Activated CD4-positive, CD25-positive, alpha-beta regulatory T cell treated with anti-CD3 and anti-CD28 coated beads, Interleukin-2, amount 50 U/mL, for 16 hours (primary cell): Measurements from ENCODE around the gene CRTAC1.

Experiments used
- DNase-seq: peaks from one replicate; pipeline ENCODE4 v3.0.0-alpha.2; 2020; ENCODE audit warnings: low read depth, low spot score

CRTAC1 gene

DNA sequence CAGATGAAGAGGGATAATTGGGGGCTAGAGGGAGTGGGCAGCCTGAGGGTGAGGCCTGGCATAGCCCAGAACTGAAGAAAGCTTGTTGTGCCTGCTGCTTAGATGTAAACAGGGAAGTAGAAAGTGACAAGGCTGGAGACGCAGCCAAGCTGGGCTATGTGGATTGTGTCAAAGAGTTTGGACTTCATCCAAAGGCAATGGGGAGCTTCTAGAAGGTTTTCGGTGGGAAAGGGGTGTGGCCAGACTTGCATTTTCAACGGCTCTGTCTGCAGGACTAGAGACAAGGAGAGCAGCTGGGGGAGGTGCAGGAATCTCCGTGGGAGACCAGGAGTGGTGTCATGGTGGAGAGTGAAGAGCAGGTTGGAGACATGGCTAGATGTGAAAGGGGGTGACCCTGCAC lies 132.0 kb downstream of the CRTAC1 start:
- DNase-seq, result no peak

DNA sequence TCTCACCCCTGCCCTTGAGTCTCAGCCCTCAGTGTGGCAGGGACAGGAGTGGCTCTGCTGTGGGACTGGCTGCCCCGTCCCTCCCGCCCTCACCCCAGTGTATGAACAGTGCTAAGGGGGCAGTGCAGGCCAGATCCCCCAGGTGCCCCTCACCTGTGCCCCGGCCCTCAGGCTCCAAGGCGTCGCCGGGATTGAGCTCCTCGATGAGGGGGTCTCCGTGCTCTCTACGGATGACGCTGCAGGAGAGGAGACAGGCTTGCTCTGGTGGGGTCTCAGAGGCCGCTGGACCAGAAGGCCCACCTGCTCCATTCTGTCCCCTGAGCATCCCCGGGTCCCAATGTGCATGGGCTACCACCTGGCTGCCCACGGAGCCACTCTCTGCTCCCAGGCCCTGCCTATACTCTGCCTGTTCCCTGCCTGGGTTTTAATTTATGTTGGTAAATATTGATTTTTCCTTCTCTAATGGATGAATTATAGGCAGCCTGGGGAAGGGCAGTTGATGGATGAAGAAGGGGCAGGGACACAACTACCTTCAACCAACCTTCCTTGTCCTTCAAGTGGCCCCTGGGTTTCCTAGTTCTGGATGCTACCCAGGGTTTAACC lies 133.6 kb downstream of the CRTAC1 start:
- no peak for DNase-seq

DNA sequence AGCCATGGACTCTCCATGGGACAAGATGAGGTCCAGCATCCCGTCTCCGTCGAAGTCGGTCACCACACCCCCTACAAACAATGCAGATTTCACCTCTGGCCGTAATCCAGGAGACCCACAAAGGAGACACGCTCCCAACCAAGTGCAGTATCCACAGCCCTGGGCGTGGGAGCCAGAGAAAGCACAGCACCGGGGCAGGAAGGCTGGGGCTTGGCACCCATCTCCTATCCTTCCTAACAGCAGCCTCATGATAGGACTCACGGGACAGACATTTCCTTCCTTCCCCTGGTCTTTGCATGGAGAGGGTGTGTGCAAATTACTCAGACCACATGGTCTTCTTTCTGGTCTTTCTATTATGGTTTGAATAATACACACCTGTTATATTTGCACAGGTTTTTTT lies 134.5 kb downstream of the CRTAC1 start:
- no peak for DNase-seq

DNA sequence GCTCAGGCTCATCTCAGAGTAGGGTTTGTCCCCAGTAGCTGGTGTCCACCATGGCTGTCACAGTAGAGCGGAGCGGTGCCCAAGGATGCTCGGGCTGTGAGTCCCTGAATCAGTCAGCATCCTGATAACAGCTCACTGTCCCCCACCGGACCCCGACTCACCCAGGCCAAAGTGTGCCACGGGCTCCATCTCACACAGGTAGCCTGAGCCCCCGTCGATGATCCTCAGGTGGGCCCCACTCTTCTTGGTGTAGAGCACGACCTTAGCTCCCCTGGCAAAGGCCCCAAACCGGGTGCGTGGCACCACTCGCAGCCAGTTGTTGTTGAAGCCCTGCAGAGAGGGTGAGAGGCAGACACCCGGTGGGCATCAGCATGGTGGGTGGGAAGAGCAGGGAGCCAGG lies 135.3 kb downstream of the CRTAC1 start:
- DNase-seq, result no peak

DNA sequence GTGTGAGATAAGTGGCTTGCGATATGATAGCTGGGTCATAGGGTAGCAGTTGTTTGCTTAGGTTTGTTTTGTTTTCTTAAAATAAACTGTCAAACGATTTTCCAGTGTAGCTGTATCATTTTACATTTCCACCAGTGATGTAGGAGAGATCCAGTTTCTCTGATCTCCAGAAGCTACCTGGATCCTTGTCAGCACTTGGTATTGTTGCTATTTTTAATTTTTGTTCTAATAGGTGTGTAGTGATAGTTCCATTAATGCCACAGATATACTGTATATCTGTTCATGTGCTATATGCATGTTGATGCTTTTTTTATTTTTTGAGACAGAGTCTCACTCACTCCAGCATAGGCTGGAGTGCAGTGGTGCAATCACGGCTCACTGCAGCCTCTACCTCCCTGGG lies 136.3 kb downstream of the CRTAC1 start:
- DNase-seq, result no peak

GRCh38 chr10:97892939-97893338 lies 137.5 kb downstream of the CRTAC1 start:
- no peak for DNase-seq

DNA sequence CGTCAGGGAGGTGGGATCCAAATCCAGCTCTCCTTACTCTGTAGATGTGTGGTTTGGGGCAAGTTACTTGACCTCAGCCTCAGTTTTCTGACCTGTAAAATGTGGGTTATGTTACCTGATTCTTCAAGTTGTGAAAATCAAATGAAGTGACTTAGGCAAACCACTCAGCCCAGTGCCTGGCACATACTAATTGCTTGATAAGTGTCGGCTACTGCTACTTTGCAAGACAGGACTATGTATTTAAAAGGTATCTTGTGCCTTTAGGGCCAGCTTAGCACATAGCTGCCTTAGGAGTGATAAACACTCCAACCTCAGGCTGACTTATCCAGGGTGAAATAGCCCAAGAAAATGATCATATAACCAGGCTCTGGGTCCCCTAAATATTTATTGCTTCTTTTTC lies 137.9 kb downstream of the CRTAC1 start:
- DNase-seq, result no peak

- no peak for DNase-seq
Observed at GRCh38 chr10:97891497-97892167, 138.8 kb downstream of the CRTAC1 start.

DNA sequence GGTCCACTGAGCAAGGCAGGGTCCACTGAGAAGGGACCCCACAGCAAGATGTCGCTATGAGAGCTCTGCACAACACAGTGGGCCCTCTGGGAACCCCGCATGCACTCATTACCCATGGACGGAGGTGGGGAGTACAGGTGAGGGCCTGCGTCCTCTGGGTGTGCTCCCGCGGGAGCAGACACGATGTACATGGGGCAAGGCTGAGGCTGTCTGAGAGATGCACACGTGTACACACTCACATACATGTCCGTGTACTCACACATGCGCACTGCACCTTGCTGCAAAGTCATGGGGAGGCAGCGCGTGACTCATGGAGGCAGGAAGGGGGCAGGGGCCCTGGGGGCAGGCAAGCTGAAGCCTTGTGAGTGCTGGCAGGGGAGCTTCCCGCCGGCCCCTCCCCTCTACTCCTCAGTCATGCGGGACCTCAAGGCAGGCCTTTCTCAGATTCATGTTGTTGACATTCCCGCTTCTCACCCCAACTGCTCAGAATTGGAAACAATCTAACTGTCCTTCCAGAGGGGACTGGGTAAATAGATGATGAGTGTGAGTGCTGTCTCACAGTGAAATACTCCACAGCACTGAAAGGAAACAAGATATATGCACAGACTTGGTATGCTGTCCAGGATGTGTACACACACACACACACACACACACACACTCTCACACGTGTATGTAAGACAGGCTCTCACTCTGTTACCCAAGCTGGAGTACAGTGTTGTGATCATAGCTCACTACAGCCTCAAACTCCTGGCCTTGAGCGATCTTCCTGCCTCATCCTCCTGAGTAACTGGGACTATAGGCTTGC lies 140.8 kb downstream of the CRTAC1 start:
- no peak for DNase-seq

DNA sequence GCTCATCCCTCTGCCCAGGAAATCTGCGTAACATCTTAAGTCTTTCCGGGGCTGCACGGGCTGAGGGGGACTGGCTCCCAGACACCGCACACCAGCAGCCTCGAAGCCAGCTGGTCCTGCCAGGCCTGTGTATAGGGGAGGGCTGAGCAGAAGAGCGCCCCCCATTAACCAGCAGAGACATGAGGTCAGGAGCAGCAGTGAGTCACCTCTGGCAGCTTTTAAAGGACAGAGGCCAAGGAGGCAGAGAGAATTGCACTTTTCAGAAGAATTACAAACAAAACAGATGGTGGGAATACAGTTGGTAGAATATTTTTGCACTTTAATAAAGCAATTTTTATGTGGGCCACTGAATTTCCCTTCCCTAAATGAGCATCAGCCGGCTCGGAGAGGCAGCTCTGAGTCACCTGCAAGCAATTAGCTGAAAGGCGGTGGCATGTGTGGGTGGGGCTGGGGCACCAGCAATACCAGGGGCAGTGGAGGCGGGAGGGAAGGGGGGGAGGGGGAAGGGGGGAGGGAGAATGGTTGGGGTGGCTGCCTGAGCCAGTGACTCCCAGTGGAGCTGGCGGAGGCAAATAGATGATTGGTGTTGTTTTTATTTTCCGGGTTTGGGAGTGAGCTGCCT lies 141.7 kb downstream of the CRTAC1 start:
- no peak for DNase-seq

- no peak for DNase-seq
Observed at GRCh38 chr10:97888134-97888533, 142.3 kb downstream of the CRTAC1 start.

- DNase-seq, result no peak
Observed at GRCh38 chr10:97887399-97887798, 143.0 kb downstream of the CRTAC1 start.

GRCh38 chr10:97886286-97886685 lies 144.1 kb downstream of the CRTAC1 start:
- DNase-seq, result no peak

DNA sequence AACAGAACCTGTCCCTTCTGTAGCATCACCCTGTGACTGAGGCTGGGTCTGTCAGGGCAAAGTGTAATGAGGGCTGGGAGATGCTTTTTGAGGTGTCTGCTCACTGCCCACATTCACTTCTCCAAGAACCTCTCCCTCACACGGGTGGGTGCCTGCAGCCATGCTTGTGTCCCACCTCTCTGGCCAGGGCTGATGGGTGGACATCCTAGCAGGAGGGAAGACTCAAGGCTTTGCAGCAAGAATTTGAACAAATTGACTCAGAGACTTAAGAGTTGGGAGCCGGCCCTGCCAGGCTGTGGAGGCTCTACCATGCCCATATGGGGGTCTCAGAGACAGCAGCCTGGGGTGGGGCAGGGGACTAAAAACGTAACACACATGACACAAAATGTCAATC lies 147.3 kb downstream of the CRTAC1 start:
- DNase-seq, result no peak

- DNase-seq, result no peak
Observed at GRCh38 chr10:97882142-97883091, 148.0 kb downstream of the CRTAC1 start.

GRCh38 chr10:97880109-97880508 lies 150.3 kb downstream of the CRTAC1 start:
- no peak for DNase-seq

- DNase-seq, result no peak
Observed at GRCh38 chr10:97879241-97879640, 151.2 kb downstream of the CRTAC1 start.

DNA sequence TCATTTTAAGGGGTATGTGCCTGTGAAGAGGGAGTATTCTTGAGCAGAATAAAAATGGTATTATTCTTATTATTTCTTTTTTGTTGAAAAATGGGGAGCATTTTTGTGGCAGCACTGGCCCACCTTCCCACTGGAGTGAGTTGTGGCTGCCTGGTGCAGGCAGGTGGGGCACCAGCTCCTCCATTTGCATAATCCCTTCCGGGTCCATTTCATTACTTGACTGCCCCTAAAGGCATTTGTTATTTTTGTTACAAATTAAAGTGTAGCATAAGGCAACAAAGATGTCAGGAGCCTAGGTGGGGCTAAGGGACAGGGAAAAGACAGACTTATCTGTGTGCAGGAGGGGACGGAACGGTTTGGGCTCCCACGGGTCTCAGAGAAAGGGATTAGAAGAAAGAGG lies 154.0 kb downstream of the CRTAC1 start:
- no peak for DNase-seq

GRCh38 chr10:97875391-97875790 lies 155.0 kb downstream of the CRTAC1 start:
- DNase-seq, result no peak

DNA sequence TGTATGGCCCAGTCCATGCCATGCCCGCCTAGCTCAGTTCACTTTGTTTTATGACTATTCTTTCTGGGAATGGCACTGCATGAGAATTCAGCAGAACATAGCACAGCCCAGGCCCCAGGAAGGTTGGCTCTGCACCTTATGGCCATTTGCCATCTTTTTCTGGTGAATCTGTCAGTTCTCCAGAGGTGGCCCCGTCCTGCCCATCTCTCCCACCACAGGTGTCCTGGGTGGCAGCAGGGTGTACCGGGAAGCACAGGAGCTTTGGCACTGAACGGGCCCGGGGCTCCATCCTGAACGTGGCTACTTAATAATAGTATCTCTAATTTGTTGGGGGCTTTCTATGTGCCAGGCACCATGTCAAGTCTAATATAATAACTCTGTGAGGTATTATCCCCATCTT lies 156.1 kb downstream of the CRTAC1 start:
- DNase-seq, result no peak

DNA sequence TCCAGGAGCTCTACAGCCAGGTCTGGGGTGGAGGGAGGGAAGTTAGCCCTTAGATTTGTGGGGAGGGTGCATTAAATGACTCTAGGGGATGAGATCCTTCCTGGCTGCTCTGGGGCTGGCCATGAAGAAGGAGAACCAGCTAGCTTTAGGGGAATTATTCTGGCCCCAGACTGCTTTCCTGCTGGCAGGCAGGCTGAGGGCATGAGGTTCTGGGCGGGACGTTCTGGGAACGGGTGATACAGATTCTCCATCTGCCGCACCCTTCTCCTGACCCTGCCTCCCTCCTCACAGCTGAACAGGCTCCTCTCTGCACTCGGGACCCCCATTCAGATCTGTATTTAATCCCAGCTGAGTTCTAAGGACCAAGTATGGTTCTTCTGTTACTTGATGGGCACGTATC lies 156.9 kb downstream of the CRTAC1 start:
- no peak for DNase-seq
